Measurements from ENCODE around the gene BAZ2B. TPM values are rescaled to one million over a fixed set of nuclear protein-coding genes. Genes with fewer than 3 reads are reported as not detected.

The BAZ2B gene
- polyA plus RNA-seq, 1 of the 3 experiments (the other 2 are of a cell fraction), result 10.2 TPM

DNA sequence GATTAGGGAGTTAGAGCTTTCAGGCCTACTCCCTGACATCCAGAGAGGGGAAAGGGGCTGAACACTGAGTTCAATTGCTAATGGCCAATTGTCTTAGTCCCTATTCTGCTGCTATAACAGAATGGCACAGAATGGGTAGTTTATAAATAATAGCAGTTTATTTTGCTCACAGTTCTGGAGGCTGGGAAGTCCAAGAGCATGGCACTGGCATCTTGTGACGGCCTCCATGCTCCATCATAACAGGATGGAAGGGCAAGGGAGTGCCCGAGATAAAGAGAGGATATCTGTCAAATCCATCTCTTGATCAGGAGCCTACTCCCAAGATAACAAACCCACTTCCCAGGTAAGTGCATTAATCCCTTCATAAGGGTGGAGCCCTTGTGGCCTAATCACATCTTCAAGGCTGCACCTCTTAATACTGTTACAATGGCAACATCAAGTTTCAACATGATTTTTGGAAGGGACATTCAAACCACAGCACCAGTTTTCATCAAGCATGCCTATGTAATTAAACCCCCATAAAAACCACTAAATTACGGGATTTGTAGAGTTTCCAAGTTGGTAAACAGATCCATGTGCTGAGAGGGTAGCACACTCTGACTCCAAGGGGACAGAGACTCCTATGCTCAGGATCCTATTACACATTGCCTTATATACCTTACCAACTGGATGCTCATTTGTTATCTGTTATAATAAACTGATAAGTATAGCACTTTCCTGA is 44.6 kb downstream of the BAZ2B start:
- H3F3A ChIP-seq (replicated peaks; ENCODE audit: insufficient read depth), result no peaks in the 10 kb centered on the region
- H4K20me1 ChIP-seq (ENCODE audit: insufficient read depth), result 0 out of 2 replicates have a peak, but pooled peaks cover 2% of the 10 kb centered on the region
- no peaks in the 10 kb centered on the region for H3K9me2 ChIP-seq
- ChIA-PET CTCF (no interaction called here), POLR2A (no interaction called here)
- no peak overlapping the region for H3K4me2 ChIP-seq
- peaks cover 44% of the 10 kb centered on the region for H3K79me2 ChIP-seq (ENCODE audit: insufficient read depth)
- no peak for DNase-seq
- WGBS (ENCODE audit: low lambda C conversion rate), result 67% methylated on average over 3 of the region's 3 CpGs
- no peak overlapping the region for H3K4me3 ChIP-seq (ENCODE audit: low read depth in 2 of 2, low read length in 1 of 2)
- H3K27ac ChIP-seq (ENCODE audit: low read depth in 2 of 2, low read length in 1 of 2), result no peak overlapping the region
- H3K27me3 ChIP-seq (ENCODE audit: insufficient read depth), result no peaks in the 10 kb centered on the region
- H3K9ac ChIP-seq, result no peak overlapping the region
- no peak overlapping the region for H2AFZ ChIP-seq (ENCODE audit: low read depth)
- H3K4me1 ChIP-seq (ENCODE audit: control insufficient read depth in 1 of 2, insufficient read depth in 2 of 2, low read depth in 1 of 2, low read length in 1 of 2), result no peaks in the 10 kb centered on the region
- no peaks in the 10 kb centered on the region for H3K9me3 ChIP-seq
- TF ChIP-seq EZH2phosphoT487 (IDR thresholded peaks at IDR 0.05; ENCODE audit: borderline replicate concordance, low read depth) (no peak), FOXM1 (IDR thresholded peaks at IDR 0.05; ENCODE audit: low read depth) (no peak), GABPA (IDR thresholded peaks at IDR 0.05; ENCODE audit: low read depth) (no peak), TCF12 (IDR thresholded peaks at IDR 0.05) (no peak), ELF1 (IDR thresholded peaks at IDR 0.05) (no peak), RFX5 (IDR thresholded peaks at IDR 0.05; ENCODE audit: low read length) (no peak), EP300 (IDR thresholded peaks at IDR 0.05; ENCODE audit: borderline replicate concordance in 1 of 2, low read depth in 1 of 2, low read length in 1 of 2) (no peak), FOXJ3 (CRISPR knock-in tag; IDR thresholded peaks at IDR 0.05) (no peak), RAD21 (IDR thresholded peaks at IDR 0.05; ENCODE audit: low read length) (no peak), SIN3A (IDR thresholded peaks at IDR 0.05; ENCODE audit: borderline replicate concordance, low read depth, low read length) (no peak)
- TF ChIP-seq, protein P1, sequence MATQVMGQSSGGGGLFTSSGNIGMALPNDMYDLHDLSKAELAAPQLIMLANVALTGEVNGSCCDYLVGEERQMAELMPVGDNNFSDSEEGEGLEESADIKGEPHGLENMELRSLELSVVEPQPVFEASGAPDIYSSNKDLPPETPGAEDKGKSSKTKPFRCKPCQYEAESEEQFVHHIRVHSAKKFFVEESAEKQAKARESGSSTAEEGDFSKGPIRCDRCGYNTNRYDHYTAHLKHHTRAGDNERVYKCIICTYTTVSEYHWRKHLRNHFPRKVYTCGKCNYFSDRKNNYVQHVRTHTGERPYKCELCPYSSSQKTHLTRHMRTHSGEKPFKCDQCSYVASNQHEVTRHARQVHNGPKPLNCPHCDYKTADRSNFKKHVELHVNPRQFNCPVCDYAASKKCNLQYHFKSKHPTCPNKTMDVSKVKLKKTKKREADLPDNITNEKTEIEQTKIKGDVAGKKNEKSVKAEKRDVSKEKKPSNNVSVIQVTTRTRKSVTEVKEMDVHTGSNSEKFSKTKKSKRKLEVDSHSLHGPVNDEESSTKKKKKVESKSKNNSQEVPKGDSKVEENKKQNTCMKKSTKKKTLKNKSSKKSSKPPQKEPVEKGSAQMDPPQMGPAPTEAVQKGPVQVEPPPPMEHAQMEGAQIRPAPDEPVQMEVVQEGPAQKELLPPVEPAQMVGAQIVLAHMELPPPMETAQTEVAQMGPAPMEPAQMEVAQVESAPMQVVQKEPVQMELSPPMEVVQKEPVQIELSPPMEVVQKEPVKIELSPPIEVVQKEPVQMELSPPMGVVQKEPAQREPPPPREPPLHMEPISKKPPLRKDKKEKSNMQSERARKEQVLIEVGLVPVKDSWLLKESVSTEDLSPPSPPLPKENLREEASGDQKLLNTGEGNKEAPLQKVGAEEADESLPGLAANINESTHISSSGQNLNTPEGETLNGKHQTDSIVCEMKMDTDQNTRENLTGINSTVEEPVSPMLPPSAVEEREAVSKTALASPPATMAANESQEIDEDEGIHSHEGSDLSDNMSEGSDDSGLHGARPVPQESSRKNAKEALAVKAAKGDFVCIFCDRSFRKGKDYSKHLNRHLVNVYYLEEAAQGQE (IDR thresholded peaks at IDR 0.05; ENCODE audit: low read depth, low read length), result no peak
- TF ChIP-seq, protein P2, sequence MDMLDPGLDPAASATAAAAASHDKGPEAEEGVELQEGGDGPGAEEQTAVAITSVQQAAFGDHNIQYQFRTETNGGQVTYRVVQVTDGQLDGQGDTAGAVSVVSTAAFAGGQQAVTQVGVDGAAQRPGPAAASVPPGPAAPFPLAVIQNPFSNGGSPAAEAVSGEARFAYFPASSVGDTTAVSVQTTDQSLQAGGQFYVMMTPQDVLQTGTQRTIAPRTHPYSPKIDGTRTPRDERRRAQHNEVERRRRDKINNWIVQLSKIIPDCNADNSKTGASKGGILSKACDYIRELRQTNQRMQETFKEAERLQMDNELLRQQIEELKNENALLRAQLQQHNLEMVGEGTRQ (IDR thresholded peaks at IDR 0.05; ENCODE audit: borderline replicate concordance, low read depth, low read length), result no peak
- TF ChIP-seq, protein P3, sequence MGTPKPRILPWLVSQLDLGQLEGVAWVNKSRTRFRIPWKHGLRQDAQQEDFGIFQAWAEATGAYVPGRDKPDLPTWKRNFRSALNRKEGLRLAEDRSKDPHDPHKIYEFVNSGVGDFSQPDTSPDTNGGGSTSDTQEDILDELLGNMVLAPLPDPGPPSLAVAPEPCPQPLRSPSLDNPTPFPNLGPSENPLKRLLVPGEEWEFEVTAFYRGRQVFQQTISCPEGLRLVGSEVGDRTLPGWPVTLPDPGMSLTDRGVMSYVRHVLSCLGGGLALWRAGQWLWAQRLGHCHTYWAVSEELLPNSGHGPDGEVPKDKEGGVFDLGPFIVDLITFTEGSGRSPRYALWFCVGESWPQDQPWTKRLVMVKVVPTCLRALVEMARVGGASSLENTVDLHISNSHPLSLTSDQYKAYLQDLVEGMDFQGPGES (IDR thresholded peaks at IDR 0.05; ENCODE audit: low read depth, low read length), result no peak
- TF ChIP-seq, protein P4, sequence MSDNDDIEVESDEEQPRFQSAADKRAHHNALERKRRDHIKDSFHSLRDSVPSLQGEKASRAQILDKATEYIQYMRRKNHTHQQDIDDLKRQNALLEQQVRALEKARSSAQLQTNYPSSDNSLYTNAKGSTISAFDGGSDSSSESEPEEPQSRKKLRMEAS (IDR thresholded peaks at IDR 0.05; ENCODE audit: low read depth), result no peak
- TF ChIP-seq, protein P5, sequence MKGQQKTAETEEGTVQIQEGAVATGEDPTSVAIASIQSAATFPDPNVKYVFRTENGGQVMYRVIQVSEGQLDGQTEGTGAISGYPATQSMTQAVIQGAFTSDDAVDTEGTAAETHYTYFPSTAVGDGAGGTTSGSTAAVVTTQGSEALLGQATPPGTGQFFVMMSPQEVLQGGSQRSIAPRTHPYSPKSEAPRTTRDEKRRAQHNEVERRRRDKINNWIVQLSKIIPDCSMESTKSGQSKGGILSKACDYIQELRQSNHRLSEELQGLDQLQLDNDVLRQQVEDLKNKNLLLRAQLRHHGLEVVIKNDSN (IDR thresholded peaks at IDR 0.05; ENCODE audit: borderline replicate concordance, low read depth), result no peak
- H3K36me3 ChIP-seq (replicated peaks in 1 of 2; ENCODE audit: control insufficient read depth in 1 of 2, insufficient read depth in 2 of 2, low read length in 1 of 2), result peaks cover 0 to 23% of the 10 kb centered on the region in 2 experiments
